NCI-H524 (cell line): ENCODE measurements around the gene PGPEP1.
A peak's percentile ranks its signal among the peaks of the same experiment; 100 is the strongest.
"Not testable (repeated sequence)": the region's sequence is repeated elsewhere in the genome, so short reads cannot be mapped to it uniquely, and the experiment has no call there.

Experiments used
- DNase-seq, 2 experiments: peaks; one replicate each; lab custom pipeline; 2025; lab: John Stamatoyannopoulos, UW

The PGPEP1 gene

DNA sequence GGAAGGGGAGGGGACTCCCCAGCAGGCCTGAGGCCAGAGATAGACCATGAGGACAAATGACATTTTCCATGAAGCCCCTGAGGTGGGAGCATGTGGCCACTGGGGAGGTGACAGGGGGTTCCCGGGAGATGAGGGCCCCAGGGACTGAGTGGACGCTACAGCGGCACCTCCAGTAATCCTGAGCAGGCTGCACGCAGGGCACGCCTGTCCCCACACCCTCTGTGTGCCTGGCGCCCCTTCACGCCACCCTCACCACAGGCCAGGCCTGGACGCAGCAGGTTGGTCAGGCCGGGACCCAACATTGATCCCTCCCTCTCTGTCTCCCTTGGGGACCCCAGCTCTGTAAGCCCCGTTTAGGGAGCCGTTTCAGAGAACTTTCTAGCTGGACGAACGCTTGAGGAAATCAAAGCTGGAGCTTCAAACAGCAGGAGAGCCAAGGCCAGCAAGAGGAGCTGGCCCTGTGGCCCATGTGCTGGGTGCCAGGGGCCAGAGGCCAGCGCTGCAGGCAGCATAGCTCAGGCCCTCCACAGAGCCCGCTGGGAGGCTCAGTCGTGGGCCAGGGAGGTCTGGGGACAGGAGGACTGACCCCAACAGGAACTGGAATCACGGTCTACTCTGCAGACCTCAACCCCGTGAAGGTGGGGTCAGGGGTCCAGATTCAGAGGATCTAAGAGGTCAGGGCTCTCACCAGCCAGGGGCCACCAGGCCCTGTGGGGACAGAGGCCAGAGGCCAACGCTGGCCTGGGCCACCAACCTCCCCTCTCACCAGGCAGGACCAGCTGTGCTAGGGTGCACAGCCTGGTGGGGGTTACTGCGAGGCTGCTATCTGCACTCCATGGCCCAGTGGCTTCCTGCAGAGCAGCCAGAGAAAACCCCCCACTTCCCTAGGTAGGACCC, 32.1 kb upstream of the PGPEP1 start:
- no peak for DNase-seq

DNA sequence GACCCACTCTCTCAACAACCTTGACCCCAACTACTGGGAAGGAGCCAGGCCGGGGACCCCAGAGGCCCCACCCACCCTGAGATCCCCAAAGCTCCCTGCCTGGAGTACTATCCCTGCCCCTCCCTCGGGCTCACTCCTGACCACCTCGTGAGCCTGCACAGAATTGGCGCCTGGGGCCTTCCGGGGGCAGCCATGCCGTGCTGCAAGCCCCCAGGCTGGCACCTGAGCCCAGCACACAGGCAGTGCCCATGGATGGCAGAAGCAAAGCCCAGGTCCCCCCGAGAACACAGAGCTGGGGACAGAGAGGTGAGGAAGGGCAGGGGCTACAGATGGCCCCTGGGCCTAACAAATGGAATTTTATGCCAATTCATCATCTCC, 31.5 kb upstream of the PGPEP1 start:
- DNase-seq = no peak

DNA sequence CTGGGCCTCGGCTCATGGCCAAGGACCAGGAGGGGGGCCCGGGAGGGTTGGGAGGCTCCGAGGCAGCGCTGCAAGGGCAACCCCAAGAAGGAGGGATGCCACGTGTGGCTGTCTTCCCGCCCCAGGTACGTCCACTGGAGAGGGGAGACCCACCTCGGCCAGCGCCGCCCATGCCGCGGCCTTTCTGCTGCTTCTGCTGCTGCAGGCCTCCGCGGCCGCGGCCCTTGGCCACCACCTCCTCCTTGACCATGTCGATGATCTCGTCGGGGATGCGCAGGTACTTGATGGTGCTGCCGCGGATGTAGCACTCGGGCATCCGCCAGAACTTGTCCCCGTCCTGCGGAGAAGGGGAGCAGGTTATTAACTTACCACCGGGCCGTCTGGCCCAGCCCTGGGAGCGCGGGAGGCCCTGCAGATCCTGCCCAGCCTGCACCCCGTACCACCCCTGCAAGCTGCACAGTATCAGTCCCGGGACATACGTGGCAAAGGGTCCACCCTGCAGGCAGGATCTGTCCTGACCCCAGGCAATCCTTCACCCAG, 30.8 kb upstream of the PGPEP1 start:
- no peak for DNase-seq

DNA sequence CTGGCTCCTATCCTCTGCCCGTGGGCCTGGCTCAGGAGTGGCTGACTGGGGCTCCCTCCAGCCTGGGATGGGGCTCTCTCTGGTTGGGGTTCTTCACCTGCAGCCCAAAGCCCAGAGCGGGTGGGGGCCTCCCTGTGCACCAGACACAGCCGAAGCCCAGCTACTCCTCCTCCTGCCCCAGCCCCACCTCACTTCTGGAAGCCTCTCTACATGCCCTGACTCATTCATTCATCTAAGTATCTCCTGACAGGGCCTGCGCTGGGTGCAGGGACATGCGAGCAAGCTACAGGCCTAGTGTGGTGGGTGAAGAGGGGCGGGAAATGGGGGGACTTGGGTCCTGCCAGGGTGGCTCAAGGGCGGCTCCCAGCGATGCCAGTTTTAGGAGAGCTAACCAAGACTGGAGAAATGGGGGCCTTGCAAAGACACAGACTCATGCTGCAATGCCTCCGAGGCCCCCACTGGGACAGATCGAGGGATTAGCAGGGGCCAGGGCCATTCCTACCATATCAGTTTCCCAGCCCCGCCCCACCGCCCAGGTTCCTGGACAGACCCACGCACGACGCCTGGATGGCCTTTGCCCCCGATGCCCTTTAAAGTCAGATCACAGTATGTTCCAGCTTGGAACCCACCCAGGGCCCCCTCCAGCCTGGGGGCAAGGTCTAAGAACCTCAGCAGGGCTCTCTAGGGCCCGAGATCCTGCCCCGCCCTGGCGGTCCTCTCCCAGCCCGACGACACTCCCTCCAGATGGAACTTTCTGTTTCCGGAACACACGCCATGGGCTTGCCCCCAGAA, 30.1 kb upstream of the PGPEP1 start:
- no peak for DNase-seq

DNA sequence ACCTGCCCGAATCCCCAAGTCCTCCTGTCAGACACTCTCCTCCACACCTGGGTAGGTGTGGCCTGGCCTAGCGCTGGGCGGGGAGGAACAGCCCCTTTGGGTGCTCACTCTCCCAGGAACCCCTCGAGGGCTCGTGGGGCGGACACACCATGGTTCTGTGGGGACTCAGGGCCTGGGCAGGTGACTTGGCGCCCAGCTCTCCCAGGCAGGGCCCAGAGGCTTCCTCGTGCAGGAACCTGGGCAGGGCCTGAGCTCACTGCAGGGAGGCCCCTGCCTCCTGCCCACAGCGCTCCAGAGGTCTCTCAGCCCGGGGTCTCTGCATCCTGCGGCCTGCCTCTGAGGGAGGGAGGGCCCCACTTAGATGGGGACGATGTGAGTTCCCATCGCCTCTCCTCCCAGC, 29.4 kb upstream of the PGPEP1 start:
- DNase-seq = no peak

DNA sequence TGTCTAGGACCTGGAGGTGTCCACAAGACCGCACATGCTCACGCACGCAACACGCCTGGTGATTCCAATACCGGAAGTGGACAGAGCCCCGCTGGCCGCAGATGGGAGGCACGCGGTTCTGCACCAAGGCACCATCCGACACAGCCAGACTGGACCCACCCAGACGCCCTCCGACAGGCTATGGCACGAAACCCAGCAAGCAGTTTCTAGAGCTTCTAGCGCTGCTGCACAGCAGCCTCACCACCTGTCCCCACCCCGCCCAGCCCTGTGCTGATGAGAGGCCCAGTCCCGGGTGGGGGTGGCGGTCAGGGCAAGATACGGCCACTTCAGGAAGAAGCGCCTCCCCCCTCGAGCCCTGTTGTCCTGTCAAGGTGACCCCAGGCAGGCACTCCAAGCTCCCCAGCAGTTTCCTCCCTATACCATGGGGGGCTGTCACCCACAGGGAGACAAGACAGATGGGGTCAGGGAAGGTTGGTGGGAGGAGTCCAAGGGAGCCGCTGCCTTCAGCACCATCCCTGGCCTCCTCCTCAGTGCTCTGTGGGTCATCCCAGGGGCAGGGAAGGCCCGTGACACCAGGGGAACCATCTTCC, 28.8 kb upstream of the PGPEP1 start:
- no peak for DNase-seq

DNA sequence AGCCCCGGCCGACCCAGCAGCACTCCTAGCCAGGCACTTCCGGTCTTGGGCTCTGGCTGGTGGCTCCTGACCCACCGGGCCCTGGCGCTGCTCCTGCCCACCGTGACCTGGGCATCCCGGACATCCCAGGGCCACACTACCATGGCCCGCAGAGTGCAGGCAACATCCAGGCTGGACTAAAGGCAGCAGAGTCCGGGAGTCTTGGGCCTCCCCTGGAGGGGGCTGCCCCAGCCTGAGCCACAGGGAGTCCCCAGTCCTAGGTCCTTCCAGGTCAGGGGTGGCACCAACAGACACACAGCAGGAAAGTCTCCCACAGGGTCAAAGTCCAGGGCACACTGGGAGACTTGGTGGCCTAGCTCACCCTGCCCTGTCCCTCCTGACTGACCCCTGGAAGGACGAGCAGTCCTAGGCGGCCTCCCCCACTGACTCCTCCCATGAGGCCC, 28.3 kb upstream of the PGPEP1 start:
- no peak for DNase-seq

DNA sequence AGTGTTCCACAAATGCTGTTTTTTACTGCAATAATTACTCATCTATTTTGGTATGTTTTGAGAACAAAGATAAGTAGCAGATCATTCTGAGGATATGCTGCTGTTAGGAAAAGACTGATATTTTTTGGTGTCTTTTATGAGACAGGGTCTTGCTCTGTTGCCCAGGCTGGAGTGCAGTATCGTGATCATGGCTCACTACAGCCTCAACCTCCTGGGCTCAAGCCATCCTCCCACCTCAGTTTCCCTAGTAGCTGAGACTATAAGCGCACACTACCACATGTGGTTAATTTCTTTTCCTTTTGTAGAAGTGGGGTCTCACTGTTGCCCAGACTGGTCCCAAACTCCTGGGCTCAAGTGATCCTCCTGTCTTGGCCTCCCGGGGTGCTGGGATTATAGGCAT, 27.0 kb upstream of the PGPEP1 start:
- no peak for DNase-seq

DNA sequence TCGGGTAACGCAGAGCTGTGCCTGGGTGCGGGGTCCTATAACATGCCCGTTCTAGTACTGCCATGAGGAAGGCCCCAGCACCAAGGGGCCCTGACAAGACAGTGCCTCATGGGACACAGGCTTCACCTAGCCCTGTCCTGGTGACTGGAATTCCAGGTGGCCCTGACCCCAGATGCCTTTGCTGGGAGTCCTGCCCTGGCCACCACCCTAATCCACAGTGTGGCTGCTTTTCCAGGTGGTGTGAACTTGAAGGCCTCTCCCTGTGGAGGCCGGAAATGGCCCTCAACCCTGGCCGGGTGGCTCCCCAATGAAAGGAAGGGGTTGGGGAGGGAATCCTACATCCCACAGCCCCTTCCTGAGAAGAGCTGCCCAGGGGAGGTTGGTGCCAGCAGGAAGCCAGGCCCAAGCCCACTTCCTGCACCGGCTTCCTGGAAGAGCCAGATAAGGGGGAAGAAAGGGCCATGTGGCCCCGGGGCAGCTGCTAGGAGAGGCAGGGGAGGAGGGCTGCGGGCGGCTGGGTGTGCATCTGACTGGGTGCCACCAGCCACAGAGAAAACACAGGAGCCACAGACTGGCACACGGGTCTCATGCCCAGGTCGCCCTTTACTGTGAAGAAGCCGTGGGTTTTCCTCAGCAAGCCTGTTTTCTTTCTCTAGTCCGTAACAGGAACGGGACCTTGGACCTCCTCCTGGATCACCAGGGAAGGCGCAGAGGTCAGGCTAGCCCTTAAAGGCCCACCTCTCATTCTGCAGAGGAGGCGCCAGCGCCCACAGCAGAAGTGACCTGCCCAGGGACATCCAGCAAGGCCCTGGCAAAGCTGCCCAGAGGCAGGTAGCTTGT, 22.2 kb upstream of the PGPEP1 start:
- no peak for DNase-seq

DNA sequence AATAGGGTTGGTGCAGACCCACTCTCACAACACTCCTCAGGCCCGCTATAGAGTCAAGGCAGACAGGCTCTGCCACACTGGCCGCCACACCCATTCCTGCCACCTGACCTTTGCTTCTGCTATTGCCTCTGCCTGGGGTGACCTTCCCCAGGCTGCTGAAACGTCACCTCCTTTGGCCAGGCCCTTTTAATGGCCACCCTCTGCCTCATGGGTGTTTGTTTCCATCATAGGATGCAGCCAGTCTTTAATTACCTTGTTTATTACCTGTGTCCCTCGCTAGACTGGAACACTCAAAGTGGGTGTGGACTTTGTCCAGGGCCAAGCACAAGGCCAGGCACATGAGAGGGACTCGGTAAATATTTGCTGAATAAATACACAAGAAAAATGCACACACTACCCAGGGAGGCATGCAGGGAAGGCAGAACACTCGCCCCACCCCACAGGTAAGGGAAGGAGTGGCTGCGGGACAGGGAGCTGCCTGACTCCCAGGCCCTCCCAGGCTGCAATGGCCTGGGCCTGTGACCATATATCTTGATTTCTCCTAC, 20.7 kb upstream of the PGPEP1 start:
- DNase-seq = no peak

DNA sequence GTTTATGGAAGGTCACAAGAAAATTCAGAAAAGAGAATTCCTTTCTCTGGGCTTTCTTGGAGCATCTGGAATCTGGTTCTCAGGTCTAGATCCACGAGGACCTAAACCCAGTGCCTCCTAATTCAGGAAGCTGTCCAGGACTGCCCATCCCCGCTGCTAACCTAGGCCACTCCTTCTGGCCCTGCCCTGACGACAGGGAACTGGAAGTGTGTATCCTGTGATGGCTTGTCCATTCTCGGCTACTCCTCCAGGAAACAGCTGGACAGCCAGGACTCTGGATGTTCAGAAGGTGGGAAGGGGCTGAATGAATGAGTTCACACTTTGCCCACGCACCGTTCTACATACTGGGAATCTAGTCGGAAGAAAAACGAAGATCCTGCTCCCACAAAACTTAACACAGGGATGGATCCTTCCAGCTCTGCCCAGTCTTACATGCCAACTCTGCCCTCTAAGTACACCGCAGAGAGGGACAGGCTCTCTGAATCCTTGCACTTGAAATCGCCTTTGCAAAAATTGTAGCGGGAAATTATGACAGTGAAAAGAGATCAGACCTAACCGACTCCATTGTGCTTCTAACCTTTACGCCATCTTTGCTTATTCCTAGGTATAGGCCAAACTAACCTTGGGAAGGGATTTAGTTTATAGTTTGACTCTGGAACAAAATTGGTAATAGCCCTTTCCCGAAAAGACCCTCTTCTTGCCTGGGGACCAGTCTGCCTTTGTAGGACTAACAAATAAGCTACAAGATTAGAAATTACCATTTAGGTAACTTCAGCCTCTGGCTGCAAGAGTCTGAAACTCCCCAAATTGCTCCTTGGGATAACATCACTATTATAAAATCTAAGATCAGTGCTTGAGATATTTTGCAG, 19.3 kb upstream of the PGPEP1 start:
- DNase-seq = no peak

DNA sequence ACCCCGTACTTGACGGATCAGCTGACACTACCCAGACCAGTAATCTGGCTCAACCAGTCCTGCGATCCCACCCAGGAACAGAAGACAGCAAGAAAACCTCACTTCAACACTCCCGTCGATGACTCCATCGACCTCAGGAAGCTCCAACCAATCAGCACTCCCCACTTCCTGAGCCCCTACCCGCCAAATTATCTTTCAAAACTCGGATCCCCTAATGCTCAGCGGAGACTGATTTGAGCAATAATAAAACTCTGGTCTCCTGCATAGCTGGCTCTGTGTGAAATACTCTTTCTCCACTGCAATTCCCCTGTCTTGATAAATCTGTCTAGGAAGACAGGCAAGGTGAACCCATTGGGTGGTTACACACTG, 18.7 kb upstream of the PGPEP1 start:
- DNase-seq = no peak

DNA sequence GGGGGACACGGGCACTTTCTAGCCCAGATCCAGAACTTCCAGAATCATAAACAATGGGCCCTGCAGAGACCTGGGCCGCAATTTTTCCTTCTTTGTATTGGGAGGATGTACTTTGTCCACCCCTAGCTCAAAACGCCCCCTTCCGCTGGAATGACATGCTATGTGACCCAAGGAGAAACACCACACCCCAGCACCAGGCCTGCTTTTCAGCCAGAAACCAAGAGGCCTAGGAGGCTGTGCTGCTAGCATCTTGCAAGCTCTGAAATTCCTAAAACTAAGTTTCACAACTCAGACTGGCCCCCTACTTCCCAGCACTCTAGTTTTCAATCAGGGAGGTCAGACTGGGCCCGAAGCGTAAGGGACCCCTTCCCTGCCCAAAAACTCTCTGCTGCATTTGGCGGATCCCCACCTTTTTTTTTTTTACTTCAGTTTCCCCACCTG, 18.1 kb upstream of the PGPEP1 start:
- peak; percentile 27 to 62 for DNase-seq

DNA sequence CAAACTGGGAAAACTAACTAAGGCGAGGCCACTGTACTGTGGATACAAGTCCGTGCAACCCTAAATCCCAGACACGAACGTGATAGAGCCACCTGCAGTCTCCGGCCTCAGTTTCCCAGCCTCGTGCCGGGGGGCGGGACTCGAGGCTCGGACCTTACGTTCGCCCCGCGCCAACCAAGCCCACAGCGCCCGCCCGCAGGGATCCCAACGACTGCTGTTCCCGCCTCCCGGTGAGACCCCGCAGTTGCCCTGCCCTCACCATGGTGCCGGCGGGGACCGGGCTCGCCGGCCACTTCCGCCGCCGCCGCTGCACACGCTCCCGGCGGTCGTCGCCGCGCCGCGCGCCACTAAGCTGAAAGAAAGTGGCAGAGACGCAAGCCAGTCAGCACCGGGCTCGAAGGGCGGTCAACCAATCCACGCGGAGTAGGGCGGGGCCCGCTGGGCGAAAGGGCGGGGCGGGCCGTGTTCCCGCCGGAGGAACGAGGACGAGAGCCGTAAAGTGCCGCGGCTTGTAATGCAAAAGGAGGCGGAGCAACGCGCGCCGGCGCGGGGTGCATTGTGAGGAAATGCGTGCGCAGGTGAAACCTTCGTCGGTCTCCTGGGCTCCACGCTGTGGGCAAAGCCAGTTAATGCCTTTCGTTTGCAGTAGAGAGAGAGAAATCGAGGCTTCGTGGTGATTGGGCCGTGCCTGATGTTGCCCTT, 17.5 kb upstream of the PGPEP1 start, which contains the start of gene LSM4:
Gene LSM4, minus strand, starts transcription at position 318 of the 702 bp plus-strand sequence. Its CDS starts 56 bp downstream, at position 262.
- DNase-seq = peak; percentile 98 to 99

DNA sequence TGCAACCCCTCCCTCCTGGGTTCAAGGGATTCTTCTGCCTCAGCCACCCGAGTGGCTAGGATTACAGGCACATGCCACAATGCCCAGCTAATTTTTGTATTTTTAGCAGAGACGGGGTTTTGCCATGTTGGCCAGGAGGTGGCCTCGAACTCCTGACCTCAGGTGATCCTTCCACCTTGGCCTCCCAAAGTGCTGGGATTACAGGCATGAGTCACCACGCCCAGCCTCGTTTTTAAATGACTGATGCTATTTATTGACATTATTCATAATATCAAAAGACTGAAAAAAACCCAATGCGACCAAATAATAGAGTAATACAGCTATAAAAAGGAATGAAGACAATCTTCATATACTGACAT, 16.0 kb upstream of the PGPEP1 start:
- DNase-seq = not testable (repeated sequence)

DNA sequence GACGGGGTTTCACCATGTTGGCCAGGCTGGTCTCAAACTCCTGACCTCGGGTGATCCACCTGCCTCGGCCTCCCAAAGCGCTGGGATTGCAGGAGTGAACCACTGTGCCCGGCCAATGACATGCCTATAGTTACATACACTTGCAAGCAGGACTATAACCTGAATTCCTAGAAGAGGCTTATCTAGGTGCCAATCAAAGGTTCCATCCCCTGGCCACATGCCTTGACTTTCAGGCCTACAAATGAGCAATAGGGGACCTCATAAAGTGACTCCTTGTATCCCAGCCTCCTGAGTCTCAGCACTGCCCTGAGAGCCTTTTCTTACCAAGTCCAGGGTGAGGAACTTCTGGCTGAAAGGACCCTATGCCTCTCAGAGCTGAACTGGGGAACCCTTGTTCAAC, 13.6 kb upstream of the PGPEP1 start:
- no peak for DNase-seq

DNA sequence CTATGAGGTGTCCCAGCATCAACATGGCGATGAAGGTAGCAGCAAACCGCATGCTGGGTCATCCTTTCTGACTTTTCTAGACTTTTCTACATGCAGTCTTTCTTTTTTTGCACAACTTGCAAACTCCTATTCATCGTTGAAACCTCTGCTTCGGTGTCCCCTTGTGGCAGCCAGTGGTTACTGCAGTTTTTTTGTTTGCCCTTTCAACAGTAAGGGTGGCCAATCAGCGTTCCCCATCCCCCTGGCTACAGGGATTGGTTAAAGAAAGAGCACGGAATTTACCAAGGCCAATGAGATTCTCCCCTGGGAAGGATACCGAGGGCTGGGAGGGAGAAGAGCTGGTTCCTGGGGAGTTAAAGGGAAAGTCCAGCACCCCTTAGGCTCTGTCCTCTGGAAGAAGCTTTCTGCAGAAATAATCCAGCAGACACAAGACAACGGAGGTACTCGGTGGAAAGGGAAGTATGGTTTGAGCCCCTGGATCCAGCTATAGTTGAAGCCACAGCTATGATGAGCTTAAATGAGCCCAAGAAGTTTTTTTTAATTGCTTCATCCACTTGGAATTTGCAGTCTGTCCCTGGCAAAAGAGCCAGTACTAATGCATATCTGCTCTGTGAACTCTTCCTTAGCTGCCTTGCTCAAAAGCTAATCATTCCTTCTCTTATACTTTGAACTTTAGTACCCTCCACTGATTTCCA, 11.9 kb upstream of the PGPEP1 start:
- DNase-seq = peak; percentile 97 to 99

DNA sequence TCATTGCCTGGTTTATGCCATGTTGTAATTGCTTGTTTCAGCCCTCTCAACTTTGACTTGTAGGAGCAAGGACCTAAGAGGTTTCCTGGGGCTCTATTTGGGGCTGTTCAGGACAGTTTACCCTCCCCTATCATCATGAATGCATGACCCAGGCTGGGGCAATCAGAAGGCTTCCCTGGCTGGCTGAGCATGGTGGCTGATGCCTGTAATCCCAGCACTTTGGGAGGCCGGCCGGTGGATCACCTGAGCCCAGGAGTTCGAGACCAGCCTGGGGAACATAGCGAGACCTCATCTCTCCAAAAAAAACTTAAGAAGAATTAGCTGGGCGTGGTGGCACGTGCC, 11.4 kb upstream of the PGPEP1 start:
- no peak for DNase-seq

DNA sequence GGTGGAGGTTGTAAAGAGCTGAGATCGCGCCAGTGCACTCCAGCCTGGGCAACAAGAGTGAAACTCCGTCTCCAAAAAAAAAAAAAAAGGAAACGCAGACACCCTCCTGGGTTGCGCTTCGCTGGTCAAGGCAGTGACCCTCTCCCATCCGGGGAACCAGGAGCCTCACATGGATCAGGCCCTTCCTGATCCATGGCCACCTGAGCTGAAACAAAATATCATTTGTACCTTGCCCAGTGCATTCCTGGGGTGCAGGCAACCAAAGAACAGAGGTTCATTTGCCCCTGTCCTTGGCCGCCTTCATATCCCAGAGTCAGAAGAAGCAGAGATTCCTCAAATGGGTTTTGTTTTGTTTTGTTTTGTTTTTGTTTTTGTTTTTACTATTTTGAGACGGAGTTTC, 9.5 kb upstream of the PGPEP1 start:
- DNase-seq = no peak
